GM12892 (cell line): Measurements from ENCODE around the gene CCSER2.

Source experiments
- POLR2A ChIP-seq: IDR thresholded peaks from 2 replicates; pipeline ENCODE4 v1.6.1; 2011; ENCODE audit warnings: low read depth, low read length, control low read depth
- TAF1 ChIP-seq: IDR thresholded peaks from 2 replicates; pipeline ENCODE4 v1.6.1; 2011; ENCODE audit warnings: low read depth, mild to moderate bottlenecking, control low read depth, low read length, borderline replicate concordance

DNA sequence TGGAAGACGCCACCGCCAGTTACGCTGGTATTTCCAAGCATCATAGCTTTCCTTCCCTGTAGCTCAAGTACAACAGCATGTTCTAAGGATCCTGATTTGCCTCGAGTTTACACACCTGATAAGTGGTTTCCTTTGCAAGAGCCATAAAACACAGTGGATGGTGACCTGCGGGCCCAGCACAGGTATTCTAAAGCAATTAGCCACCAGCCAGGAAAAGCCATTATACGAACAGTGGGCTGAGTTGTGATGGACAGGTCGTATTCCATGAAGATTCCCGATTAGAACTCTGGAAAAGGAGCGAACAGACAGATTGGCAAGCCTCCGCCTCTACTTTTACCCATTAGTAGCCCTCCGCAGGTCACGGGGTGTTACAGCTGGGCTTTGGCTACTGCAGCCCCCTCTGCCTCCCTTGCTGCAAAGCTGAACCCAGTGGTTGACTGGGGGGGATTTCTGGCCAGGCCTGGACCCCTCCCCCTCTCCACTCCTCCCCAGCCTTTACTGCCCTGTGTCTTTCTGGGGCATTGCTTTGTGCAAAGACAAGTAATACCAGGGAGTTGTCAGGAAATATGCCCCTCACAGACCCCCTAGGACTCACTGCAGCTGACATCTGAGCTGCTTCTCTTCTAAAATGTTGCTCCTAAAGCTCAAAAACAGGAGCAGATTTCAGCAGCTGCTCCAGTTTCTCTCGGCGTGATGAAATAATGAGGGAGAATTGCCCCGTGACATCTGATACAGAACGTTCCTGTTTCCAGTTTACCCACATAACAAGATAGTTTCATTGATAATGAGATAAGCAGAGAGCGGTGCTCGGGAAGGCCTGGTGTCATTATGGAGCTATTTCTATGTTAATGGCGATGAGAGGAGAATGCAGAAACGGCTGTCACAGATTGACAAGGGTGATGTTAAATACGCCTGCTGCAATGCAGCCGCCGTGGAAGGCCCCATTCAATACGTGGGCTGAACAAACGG is 214.4 kb downstream of the CCSER2 start:
- TF ChIP-seq POLR2A (no peak), TAF1 (no peak)
